ENCODE data around the gene RNU2-63P.

GRCh38 chr2:88060907-88061275 lies 44.5 kb upstream of the RNU2-63P start:
- TF ChIP-seq EP300 (IDR thresholded peaks at IDR 0.05) (no peak), CTCF (IDR thresholded peaks at IDR 0.05) (no peak)

Data from esophagus muscularis mucosa (tissue), 3 donors.